ENCODE data around the gene GDF15.

Gene GDF15

DNA sequence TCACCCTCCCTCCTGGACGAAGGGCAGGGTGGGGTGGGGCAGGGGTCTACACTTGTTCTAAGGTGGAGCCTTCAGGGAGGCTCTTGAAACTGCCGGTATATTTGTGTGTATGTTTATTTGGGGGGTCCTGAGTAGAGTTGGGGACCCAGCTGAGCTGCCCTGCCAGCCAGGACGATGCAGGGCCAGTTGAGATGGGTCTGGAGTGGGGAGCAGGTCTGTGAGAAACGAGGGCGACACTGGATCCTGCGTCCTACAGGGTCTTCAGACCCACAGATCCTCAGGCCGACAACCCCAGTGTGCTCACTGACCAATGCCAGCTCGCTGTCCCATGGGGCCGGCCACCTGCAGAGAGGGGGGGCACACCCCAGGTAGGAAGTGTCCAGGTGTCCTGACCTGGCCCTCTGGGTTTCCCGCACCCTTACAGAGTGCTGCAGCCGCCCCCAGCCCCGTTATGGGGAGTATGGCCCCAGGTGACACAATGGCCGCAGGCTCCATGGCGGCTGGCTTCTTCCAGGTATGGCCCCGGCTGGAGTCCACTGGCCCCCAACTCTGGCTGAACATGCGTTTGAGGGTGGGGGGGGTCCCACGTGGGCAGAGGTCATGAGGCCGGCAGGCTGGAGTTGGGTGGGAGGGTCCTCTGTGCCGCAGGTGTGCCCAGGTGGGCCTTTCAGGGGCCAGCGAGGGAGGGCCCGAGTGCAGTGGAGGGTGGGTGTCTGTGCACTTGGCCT, 44.6 kb downstream of the GDF15 start:
- H3K9ac ChIP-seq (ENCODE audit: low read depth, low read length): no peak overlapping the region
- H3K4me1 ChIP-seq (ENCODE audit: control insufficient read depth, insufficient read depth, low read length): peaks cover 34% of the 10 kb centered on the region
- H3K9me3 ChIP-seq (replicated peaks; ENCODE audit: low read length): no peaks in the 10 kb centered on the region
- no peak overlapping the region for H3K4me3 ChIP-seq (ENCODE audit: low read length)
- H3K27me3 ChIP-seq (ENCODE audit: control insufficient read depth, insufficient read depth, low read length): no peaks in the 10 kb centered on the region
- no peak overlapping the region for H3K4me2 ChIP-seq (ENCODE audit: low read length)
- H3K36me3 ChIP-seq (ENCODE audit: insufficient read depth, low read length): peaks cover 10% of the 10 kb centered on the region

DNA sequence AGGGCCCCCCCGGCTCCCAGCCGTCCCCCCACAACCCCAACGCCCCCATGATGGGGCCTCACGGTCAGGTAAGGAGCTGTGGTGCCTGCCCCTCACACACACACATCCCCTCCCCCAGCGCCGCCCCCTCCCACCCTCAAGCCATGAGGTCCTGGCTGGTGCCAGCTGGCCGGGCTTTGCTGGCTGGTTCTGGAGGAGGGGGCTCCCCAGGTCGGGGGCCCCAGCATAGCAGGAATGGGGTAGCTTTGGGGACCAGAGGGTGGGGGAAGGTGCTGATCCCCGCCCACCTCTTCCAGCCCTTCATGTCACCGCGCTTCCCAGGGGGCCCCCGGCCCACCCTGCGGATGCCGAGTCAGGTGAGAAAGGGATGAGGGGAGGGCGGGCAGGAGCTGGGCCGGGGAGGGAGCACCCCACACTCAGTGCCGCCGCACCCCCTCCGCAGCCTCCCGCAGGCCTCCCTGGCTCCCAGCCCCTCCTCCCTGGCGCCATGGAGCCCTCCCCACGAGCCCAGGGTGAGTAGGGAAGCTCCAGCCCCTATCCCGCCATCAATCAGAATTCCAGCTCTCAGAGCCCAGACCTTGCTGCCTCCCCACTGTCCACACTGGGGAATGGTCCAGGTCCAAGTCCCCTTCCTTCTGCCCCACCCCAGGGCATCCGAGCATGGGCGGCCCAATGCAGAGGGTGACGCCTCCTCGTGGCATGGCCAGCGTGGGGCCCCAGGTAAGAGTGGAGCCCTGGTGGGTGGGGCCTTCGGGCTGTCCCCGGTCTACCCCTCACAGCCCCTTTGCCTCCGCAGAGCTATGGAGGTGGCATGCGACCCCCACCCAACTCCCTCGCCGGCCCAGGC, 45.6 kb downstream of the GDF15 start:
- no peaks in the 10 kb centered on the region for H3K27me3 ChIP-seq (ENCODE audit: control insufficient read depth, insufficient read depth, low read length)
- no peak overlapping the region for H3K4me3 ChIP-seq (ENCODE audit: low read length)
- no peak overlapping the region for H3K4me2 ChIP-seq (ENCODE audit: low read length)
- H3K9ac ChIP-seq (ENCODE audit: low read depth, low read length): no peak overlapping the region
- no peaks in the 10 kb centered on the region for H3K9me3 ChIP-seq (replicated peaks; ENCODE audit: low read length)
- H3K36me3 ChIP-seq (ENCODE audit: insufficient read depth, low read length): peaks cover 10% of the 10 kb centered on the region
- peaks cover 26% of the 10 kb centered on the region for H3K4me1 ChIP-seq (ENCODE audit: control insufficient read depth, insufficient read depth, low read length)

DNA sequence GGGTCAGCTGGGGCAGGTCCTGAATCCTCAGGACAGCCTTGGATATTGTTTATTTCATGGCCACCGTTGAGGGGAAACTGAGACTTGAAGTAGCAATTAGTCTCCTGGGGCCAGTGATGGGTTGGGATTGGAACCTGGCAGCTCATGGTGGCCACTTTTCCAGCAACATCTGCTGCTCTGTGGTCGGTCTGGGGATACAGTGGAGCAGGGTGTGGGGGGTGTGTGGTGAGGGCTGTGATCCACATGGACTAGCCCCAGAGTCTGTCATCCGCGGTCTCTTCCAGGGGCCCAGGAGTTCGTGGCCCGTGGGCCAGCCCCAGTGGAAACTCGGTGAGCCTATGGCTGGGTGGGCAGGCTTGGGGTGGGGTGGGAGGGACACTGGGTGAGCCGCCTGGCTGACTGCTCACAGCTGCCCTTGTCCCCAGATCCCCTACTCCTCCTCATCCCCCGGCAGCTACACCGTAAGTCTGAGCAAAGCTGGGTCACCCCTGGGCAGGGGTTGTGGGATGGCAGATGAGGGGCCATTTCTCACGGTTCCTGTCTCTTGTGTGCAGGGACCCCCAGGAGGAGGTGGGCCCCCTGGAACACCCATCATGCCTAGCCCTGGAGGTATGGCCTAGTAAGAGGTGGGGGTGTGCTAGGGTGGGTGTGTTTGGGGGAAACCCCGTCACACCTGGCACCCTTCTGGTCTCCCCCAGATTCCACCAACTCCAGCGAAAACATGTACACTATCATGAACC, 46.5 kb downstream of the GDF15 start:
- no peak overlapping the region for H3K9ac ChIP-seq (ENCODE audit: low read depth, low read length)
- H3K27me3 ChIP-seq (ENCODE audit: control insufficient read depth, insufficient read depth, low read length): no peaks in the 10 kb centered on the region
- no peaks in the 10 kb centered on the region for H3K9me3 ChIP-seq (replicated peaks; ENCODE audit: low read length)
- peaks cover 28% of the 10 kb centered on the region for H3K4me1 ChIP-seq (ENCODE audit: control insufficient read depth, insufficient read depth, low read length)
- peaks cover 10% of the 10 kb centered on the region for H3K36me3 ChIP-seq (ENCODE audit: insufficient read depth, low read length)
- H3K4me2 ChIP-seq (ENCODE audit: low read length): no peak overlapping the region
- no peak overlapping the region for H3K4me3 ChIP-seq (ENCODE audit: low read length)

DNA sequence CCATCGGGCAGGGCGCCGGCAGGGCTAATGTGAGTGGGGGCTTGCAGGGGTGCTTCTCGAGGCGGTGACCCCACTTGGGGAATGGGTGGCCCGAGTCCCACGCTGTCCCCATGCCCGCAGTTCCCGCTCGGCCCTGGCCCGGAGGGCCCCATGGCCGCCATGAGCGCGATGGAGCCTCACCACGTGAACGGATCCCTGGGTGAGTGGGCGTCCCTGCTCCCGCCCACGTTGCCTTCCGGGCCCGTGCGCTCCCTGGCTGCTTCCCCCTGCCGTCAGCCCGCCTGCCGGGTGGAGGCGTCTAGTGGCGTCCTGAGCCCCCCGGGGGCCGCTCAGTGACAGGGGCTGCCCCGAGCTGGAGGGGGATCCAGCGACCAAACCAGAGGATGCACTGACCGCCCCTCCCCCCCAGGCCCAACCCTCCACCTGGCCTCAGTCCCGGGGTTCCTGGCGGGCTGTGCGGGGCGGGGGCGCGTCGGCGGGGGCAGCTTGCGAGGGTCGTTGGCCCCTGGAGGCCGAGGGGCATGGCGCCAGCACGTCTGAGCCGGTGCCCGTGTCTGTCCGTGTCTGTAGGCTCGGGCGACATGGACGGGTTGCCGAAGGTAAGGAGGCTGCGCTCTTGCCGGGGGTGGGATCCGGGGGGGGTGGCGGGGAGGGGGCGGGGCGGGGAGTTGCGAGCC, 47.2 kb downstream of the GDF15 start:
- Histone ChIP-seq H3K27me3 (ENCODE audit: control insufficient read depth, insufficient read depth, low read length) (no peaks in the 10 kb centered on the region), H3K4me3 (ENCODE audit: low read length) (peak overlapping the region; percentile 39), H3K4me2 (ENCODE audit: low read length) (peak overlapping the region; percentile 44), H3K9ac (ENCODE audit: low read depth, low read length) (no peak overlapping the region), H3K9me3 (replicated peaks; ENCODE audit: low read length) (no peaks in the 10 kb centered on the region), H3K36me3 (ENCODE audit: insufficient read depth, low read length) (peaks cover 10% of the 10 kb centered on the region), H3K4me1 (ENCODE audit: control insufficient read depth, insufficient read depth, low read length) (peaks cover 33% of the 10 kb centered on the region)

DNA sequence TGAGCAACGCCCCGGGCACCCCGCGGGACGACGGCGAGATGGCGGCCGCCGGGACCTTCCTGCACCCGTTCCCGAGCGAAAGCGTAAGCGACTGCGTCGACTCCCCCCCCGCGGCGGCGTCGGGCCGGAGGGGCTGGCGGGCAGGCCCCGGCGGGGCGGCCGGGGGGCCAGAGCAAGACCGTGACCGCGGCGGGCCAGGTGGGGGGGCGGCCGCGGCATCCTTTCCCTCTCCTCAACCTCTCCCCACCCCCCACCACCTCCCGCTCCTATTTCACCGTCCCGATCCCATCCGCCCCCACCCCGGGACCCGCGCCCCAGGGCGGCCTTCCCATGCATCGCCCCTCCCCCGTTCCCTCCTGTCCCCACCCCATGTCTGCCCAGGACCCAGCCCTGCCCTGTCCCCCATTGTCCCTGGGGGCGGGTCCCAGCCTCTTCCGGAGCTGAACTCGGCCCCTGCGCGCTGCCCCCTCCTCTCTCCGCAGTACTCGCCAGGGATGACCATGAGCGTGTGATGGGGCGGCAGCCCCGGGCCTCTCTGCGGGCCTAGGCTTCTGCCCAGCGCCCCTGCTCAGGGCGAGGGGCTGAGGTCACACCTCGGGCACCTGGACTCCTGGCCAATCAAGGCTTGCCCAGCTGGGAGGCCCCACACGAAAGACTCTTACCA, 47.9 kb downstream of the GDF15 start:
- no peaks in the 10 kb centered on the region for H3K9me3 ChIP-seq (replicated peaks; ENCODE audit: low read length)
- no peak overlapping the region for H3K4me3 ChIP-seq (ENCODE audit: low read length)
- H3K27me3 ChIP-seq (ENCODE audit: control insufficient read depth, insufficient read depth, low read length): no peaks in the 10 kb centered on the region
- H3K4me2 ChIP-seq (ENCODE audit: low read length): no peak overlapping the region
- peaks cover 10% of the 10 kb centered on the region for H3K36me3 ChIP-seq (ENCODE audit: insufficient read depth, low read length)
- no peak overlapping the region for H3K9ac ChIP-seq (ENCODE audit: low read depth, low read length)
- H3K4me1 ChIP-seq (ENCODE audit: control insufficient read depth, insufficient read depth, low read length): peaks cover 29% of the 10 kb centered on the region

DNA sequence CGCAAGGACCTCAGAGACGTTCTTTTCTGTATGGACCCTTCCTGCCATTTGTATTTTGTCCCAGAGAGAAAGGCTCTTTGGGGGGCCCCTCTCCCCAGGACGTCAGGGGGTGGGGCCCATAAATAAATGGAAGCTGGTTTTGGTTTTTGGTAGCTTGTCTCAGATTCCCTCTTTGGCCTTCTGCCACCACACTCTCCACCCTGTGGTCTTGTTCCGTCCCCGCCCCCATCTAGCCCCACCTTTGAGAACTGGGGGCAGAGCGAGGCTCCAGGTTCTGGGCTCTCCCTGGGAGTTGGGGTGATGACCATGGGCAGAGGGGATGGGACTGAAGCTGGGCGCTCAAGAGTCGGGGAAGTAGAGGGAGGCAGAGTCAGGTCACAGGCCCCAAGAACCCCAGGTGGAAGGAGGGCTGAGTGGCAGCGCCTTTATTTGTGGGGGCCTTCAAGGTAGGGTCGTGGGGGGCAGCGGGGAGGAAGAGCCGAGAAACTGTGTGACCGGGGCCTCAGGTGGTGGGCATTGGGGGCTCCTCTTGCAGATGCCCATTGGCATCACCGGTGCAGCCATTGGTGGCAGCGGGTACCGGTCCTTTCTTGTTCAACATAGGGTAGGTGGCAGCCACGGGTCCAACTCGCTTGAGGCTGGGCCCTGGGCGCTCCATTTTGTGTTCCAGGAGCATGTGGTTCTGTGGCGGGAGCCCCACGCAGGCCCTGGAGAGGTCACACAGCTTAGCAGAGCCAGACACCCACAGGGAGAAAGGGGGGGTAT, 48.6 kb downstream of the GDF15 start:
- Histone ChIP-seq H3K9ac (ENCODE audit: low read depth, low read length) (no peak overlapping the region), H3K4me3 (ENCODE audit: low read length) (no peak overlapping the region)

DNA sequence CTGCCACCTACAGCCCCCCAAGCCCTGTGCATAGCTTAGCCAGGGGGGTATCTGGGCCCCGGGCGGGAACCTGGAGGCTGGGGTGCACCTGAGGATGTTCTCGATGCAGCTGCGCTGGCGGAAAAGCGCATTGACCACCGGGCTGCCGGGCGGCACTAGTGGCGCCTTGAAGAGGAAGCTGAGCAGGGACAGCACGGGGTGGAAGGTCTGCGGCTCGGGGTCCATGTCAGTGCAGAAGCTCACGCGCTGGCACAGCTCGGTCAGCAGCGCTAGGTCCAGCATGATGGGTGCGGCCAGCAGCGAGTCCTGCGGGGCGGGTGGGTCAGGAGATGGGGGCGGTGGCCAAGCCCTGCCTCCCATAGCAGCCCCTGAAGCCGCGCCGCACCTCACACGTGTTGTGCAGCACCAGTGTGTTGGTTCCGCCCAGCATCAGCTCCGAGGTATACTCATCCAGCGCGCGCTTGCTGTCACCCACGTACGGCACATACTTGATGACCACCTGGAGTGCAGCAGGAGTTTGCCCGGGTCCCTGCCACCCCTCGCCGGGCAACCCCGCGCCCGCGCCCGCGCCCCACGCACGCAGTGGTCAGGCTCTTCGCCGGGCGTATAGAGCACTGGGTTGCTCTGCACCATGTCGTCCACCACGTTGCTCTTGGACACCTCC, 49.4 kb downstream of the GDF15 start:
- Histone ChIP-seq H3K4me3 (ENCODE audit: low read length) (no peak overlapping the region), H3K9ac (ENCODE audit: low read depth, low read length) (no peak overlapping the region), H3K9me3 (replicated peaks; ENCODE audit: low read length) (no peaks in the 10 kb centered on the region), H3K4me1 (ENCODE audit: control insufficient read depth, insufficient read depth, low read length) (peaks cover 23% of the 10 kb centered on the region), H3K4me2 (ENCODE audit: low read length) (no peak overlapping the region), H3K36me3 (ENCODE audit: insufficient read depth, low read length) (peaks cover 10% of the 10 kb centered on the region), H3K27me3 (ENCODE audit: control insufficient read depth, insufficient read depth, low read length) (no peaks in the 10 kb centered on the region)

More for the DNA sequence above, 48.6 kb downstream of the GDF15 start:
- Histone ChIP-seq H3K36me3 (ENCODE audit: insufficient read depth, low read length) (peaks cover 10% of the 10 kb centered on the region), H3K27me3 (ENCODE audit: control insufficient read depth, insufficient read depth, low read length) (no peaks in the 10 kb centered on the region), H3K4me2 (ENCODE audit: low read length) (no peak overlapping the region), H3K9me3 (replicated peaks; ENCODE audit: low read length) (no peaks in the 10 kb centered on the region), H3K4me1 (ENCODE audit: control insufficient read depth, insufficient read depth, low read length) (peaks cover 22% of the 10 kb centered on the region)

DNA sequence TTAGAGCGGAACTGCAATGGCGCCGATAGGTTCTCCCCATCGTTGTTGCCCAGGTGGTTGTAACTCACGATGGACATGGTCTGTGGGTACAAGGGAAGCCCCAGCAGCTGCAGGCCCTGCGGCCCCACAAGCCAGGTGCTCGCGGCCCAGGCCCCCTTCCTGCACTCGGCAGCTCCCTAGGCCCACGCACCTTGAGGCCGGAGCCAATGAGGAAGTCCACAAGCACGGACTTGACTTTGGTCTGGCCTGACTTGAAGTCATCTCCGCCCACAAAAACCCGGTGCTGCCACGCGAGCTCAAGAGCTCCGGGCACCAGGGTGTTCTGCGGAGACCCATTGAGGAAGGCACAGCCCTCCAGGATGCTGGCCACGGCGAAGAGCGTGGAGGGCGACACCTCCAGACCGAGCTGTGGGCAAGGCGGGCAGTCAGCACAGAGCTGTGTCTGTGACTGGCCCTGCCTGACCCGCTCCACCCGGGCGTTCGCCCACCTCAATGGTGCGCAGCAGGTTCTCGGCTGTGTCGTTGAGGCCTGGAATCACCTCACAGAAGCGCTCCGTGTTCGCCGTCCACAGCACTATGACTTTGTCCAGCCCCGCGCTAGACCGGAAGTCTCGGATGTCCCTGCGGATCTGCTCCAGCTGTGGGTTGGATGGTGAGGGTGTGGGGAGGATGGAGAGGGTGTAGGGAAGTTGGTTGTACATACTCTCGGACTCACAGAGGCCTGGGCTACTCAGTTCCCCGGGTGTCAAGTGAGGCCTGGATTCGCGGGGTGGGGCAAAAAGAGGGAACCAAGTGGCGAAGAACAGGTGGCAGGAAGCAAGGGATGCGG, 50.1 kb downstream of the GDF15 start:
- no peak overlapping the region for H3K4me3 ChIP-seq (ENCODE audit: low read length)
- no peak overlapping the region for H3K9ac ChIP-seq (ENCODE audit: low read depth, low read length)
- H3K4me2 ChIP-seq (ENCODE audit: low read length): peak overlapping the region; percentile 85
- no peaks in the 10 kb centered on the region for H3K9me3 ChIP-seq (replicated peaks; ENCODE audit: low read length)
- H3K36me3 ChIP-seq (ENCODE audit: insufficient read depth, low read length): peaks cover 3% of the 10 kb centered on the region
- H3K4me1 ChIP-seq (ENCODE audit: control insufficient read depth, insufficient read depth, low read length): peaks cover 23% of the 10 kb centered on the region
- H3K27me3 ChIP-seq (ENCODE audit: control insufficient read depth, insufficient read depth, low read length): no peaks in the 10 kb centered on the region

DNA sequence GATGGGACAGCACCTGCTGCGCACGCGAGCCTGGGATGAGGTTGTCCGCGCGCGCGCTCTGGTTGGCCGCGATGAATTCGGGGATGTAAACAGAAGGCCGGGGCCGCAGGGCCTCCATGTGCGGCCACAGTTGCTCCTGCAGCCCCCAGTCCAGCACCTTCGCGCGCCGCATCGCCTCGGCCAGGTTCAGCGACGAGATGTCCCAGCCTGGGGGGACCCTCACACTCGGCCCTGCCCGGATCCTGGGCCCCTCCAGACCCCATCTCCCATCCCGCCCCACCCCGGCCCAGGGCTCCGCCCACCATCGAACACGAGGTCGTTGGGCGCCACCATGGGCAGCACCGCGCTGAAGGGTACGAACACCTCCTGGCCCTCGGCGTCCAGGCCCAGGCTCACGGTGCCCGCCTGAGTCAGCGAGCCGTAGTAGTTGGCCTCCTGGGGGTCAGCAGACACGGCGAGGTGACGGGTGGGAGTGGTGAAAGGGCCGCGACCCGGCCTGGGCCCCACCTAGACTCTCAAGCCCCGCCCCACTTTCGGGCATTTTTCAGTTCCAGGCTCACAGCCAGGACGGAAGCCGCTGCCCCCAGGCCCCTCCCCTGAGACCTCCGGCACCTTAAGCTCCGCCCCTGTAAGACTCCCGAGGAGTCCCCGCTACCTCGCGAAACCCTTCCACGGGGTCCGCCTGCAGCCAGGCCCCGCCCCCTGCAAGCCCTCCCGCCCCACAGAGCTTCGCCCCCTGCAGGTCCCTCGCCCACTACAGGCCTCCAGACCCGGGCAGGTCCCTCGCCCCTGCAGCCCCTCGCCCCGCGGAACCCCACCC, 50.9 kb downstream of the GDF15 start:
- Histone ChIP-seq H3K36me3 (ENCODE audit: insufficient read depth, low read length) (peaks cover 3% of the 10 kb centered on the region), H3K9me3 (replicated peaks; ENCODE audit: low read length) (no peaks in the 10 kb centered on the region), H3K4me1 (ENCODE audit: control insufficient read depth, insufficient read depth, low read length) (peaks cover 23% of the 10 kb centered on the region), H3K4me2 (ENCODE audit: low read length) (peak overlapping the region; percentile 85), H3K4me3 (ENCODE audit: low read length) (peak overlapping the region; percentile 62), H3K27me3 (ENCODE audit: control insufficient read depth, insufficient read depth, low read length) (no peaks in the 10 kb centered on the region), H3K9ac (ENCODE audit: low read depth, low read length) (peak overlapping the region; percentile 26)
